Kidney tubule cell (primary cell): ENCODE results near the gene PCED1B.

Experiments
- DNase-seq: peaks from one replicate; pipeline ENCODE4 v3.0.0-alpha.2; 2018; ENCODE audit warnings: low spot score

The PCED1B gene

GRCh38 chr12:47122602-47123001 is 43.2 kb downstream of the PCED1B start:
- no peak for DNase-seq

GRCh38 chr12:47123730-47124129 is 44.3 kb downstream of the PCED1B start:
- no peak for DNase-seq

- no peak for DNase-seq
These were observed 45.0 kb downstream of the PCED1B start for GRCh38 chr12:47124451-47124850.

GRCh38 chr12:47126246-47126645 is 46.8 kb downstream of the PCED1B start:
- no peak for DNase-seq

- DNase-seq: peak; percentile 23
These were observed 51.6 kb downstream of the PCED1B start for GRCh38 chr12:47131011-47131410.

- DNase-seq: no peak
These were observed 54.6 kb downstream of the PCED1B start for GRCh38 chr12:47134005-47134404.

GRCh38 chr12:47135578-47135977 is 56.2 kb downstream of the PCED1B start:
- DNase-seq: no peak

- DNase-seq: no peak
These were observed 59.7 kb downstream of the PCED1B start for GRCh38 chr12:47139000-47139681.

- DNase-seq: no peak
These were observed 62.0 kb downstream of the PCED1B start for GRCh38 chr12:47141459-47141858.

GRCh38 chr12:47144769-47145168 is 65.3 kb downstream of the PCED1B start:
- DNase-seq: no peak

- no peak for DNase-seq
These were observed 65.8 kb downstream of the PCED1B start for GRCh38 chr12:47145188-47145587.

GRCh38 chr12:47147739-47148138 is 68.3 kb downstream of the PCED1B start:
- no peak for DNase-seq

GRCh38 chr12:47149146-47149545 is 69.7 kb downstream of the PCED1B start:
- no peak for DNase-seq

- DNase-seq: no peak
These were observed 72.7 kb downstream of the PCED1B start for GRCh38 chr12:47152095-47152494.

GRCh38 chr12:47155457-47156166 is 76.2 kb downstream of the PCED1B start:
- no peak for DNase-seq

- peak; percentile 12 for DNase-seq
These were observed 76.8 kb downstream of the PCED1B start for GRCh38 chr12:47156167-47156736.

GRCh38 chr12:47158792-47159191 is 79.4 kb downstream of the PCED1B start:
- no peak for DNase-seq

- DNase-seq: no peak
These were observed 79.9 kb downstream of the PCED1B start for GRCh38 chr12:47159348-47159747.

GRCh38 chr12:47160316-47161244 is 81.2 kb downstream of the PCED1B start:
- no peak for DNase-seq

- no peak for DNase-seq
These were observed 84.7 kb downstream of the PCED1B start for GRCh38 chr12:47164116-47164515.

- no peak for DNase-seq
These were observed 85.5 kb downstream of the PCED1B start for GRCh38 chr12:47164724-47165439.

GRCh38 chr12:47165934-47166333 is 86.5 kb downstream of the PCED1B start:
- no peak for DNase-seq
